Nephron (organoid): ENCODE measurements around the gene SELENOO.

Source experiments
- H3K27ac Mint-ChIP-seq, 3 experiments: 2 replicates each; pipeline ENCODE4 v1.8.0; 2020; ENCODE audit warnings: mixed read lengths in 3 of 3, mild to moderate bottlenecking in 2 of 3, moderate library complexity in 1 of 3
- H3K27me3 Mint-ChIP-seq: 2 replicates; pipeline ENCODE4 v1.8.0; 2021; ENCODE audit warnings: low read depth, mild to moderate bottlenecking, moderate library complexity, mixed read lengths
- H3K36me3 Mint-ChIP-seq: 2 replicates; pipeline ENCODE4 v1.8.0; 2020; ENCODE audit warnings: low read depth, mixed read lengths
- H3K4me1 Mint-ChIP-seq: 2 replicates; pipeline ENCODE4 v1.8.0; 2020; ENCODE audit warnings: mixed read lengths
- H3K4me3 Mint-ChIP-seq, 3 experiments: 2 replicates each; pipeline ENCODE4 v1.8.0; 2020; ENCODE audit warnings: mild to moderate bottlenecking in 3 of 3, mixed read lengths in 3 of 3, moderate library complexity in 2 of 3
- H3K9me3 Mint-ChIP-seq: 2 replicates; pipeline ENCODE4 v1.8.0; 2020; ENCODE audit warnings: mixed read lengths
- TF ChIP-seq, protein P1 (sequence below), 3 experiments: fragments of 200-600 bp; sonication (generic); IDR thresholded peaks; one replicate each; pipeline ENCODE4 v1.5.0; 2021; ENCODE audit warnings: antibody characterized with exemption in 3 of 3; ENCODE audit not compliant: unreplicated experiment in 3 of 3

The SELENOO gene

GRCh38 chr22:50169181-50169759, 31.5 kb upstream of the SELENOO start:
- Mint-ChIP-seq H3K4me3 (peak overlapping the region; percentile 86 to 87 (median 86)), H3K27ac (peak overlapping the region in 1 of 3 experiments; percentile 24)

GRCh38 chr22:50169774-50170341, 31.0 kb upstream of the SELENOO start:
- H3K27me3 Mint-ChIP-seq: peaks cover 63% of the 10 kb centered on the region
- TF ChIP-seq, protein P1, sequence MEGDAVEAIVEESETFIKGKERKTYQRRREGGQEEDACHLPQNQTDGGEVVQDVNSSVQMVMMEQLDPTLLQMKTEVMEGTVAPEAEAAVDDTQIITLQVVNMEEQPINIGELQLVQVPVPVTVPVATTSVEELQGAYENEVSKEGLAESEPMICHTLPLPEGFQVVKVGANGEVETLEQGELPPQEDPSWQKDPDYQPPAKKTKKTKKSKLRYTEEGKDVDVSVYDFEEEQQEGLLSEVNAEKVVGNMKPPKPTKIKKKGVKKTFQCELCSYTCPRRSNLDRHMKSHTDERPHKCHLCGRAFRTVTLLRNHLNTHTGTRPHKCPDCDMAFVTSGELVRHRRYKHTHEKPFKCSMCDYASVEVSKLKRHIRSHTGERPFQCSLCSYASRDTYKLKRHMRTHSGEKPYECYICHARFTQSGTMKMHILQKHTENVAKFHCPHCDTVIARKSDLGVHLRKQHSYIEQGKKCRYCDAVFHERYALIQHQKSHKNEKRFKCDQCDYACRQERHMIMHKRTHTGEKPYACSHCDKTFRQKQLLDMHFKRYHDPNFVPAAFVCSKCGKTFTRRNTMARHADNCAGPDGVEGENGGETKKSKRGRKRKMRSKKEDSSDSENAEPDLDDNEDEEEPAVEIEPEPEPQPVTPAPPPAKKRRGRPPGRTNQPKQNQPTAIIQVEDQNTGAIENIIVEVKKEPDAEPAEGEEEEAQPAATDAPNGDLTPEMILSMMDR (IDR thresholded peaks at IDR 0.05; ENCODE audit: unreplicated experiment in 3 of 3): no peak

More at GRCh38 chr22:50169181-50169759, 31.5 kb upstream of the SELENOO start:
- TF ChIP-seq, protein P1 (IDR thresholded peaks at IDR 0.05; ENCODE audit: unreplicated experiment in 3 of 3): no peak
- no peaks in the 10 kb centered on the region for H3K9me3 Mint-ChIP-seq
- H3K27me3 Mint-ChIP-seq: peaks cover 59% of the 10 kb centered on the region
- no peaks in the 10 kb centered on the region for H3K36me3 Mint-ChIP-seq
- H3K4me1 Mint-ChIP-seq: no peaks in the 10 kb centered on the region

DNA sequence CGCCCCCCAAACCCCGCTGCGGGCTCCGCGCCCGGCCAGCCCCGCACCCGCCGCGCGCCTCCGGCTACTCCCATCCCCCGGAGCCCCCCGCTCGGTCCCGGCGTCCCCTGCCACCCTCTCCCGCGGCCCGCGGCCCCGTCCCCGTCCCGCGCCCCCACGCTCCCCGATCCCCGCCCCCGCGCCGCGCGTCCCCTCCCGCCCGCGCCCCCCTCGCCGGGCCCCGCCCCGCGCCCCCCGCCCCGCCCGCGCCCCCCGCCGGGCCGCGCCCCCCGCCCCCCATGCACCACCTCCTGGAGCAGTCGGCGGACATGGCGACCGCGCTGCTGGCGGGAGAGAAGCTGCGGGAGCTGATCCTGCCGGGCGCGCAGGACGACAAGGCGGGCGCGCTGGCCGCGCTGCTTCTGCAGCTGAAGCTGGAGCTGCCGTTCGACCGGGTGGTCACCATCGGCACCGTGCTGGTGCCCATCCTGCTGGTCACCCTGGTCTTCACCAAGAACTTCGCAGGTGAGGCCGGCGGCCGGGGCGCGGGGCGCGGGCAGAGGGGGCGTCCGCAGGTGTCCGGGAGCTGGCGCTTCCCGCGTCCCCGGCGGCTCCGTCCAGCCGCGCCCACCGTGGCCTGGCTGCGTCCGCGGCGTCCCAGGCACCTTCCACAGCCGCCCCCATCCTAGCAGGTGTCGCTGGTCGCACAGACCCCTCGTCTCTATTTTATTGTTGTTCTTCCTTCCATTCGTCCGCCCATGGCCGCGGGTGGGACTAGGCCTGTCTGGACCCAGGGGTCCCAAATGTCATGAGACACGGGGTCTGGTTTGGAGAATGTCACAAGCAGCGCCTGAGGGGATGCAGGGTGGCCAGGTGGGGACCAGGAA, 30.1 kb upstream of the SELENOO start, which contains the start of gene PANX2:
Gene PANX2, plus strand, starts transcription at position 279 of the 866 bp plus-strand sequence. Its CDS starts 0 bp downstream, at position 279.
- H3K4me3 Mint-ChIP-seq: peak within 1 kb of the TSS; percentile 83 to 87 (median 87)
- H3K27me3 Mint-ChIP-seq: peaks cover 61% of the 10 kb centered on the region
- H3K9me3 Mint-ChIP-seq: no peaks in the 10 kb centered on the region

More at GRCh38 chr22:50169774-50170341, 31.0 kb upstream of the SELENOO start:
- no peaks in the 10 kb centered on the region for H3K36me3 Mint-ChIP-seq
- H3K4me3 Mint-ChIP-seq: peak overlapping the region; percentile 54 to 68 (median 60)
- no peak overlapping the region for H3K27ac Mint-ChIP-seq
- H3K9me3 Mint-ChIP-seq: no peaks in the 10 kb centered on the region
- no peaks in the 10 kb centered on the region for H3K4me1 Mint-ChIP-seq

DNA sequence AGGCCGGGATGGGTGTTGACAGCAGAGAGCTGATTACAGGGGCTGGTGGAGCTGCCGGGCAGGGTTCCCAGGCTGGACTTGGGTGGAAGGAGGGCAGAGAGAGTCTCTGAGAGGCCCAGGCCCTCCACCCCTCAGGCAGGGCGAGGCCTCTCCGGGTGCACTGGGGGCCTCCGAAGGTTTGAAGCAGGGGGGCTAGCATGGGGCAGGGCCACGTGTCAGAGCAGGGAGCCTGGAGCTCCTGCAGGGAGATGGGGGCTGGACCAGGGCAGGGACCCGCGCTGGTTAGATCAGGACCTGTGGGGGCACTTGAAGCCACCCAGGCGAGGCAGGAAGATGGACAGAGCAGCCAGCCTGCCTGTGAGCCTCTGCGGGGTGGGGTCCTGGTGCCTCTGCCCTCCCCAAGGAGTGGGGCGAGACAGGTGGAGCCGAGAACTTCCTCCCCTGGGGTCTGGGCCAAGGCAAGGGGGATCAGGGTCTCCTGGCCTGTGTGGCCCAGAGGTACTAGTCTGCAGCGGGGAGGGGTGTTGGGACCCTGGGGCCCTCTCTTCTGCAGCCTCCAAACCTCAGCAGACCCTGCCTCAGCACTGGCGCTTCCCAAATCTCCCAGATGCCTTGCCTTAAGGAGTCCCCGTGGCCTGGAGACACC, 29.4 kb upstream of the SELENOO start:
- TF ChIP-seq, protein P1 (IDR thresholded peaks at IDR 0.05; ENCODE audit: unreplicated experiment in 3 of 3): no peak
- H3K27ac Mint-ChIP-seq: no peak overlapping the region
- H3K4me1 Mint-ChIP-seq: no peaks in the 10 kb centered on the region
- peak overlapping the region; percentile 83 to 87 (median 87) for H3K4me3 Mint-ChIP-seq
- peaks cover 65% of the 10 kb centered on the region for H3K27me3 Mint-ChIP-seq
- H3K9me3 Mint-ChIP-seq: no peaks in the 10 kb centered on the region
- H3K36me3 Mint-ChIP-seq: no peaks in the 10 kb centered on the region

More for the DNA sequence above, 30.1 kb upstream of the SELENOO start, which contains the start of gene PANX2:
- Mint-ChIP-seq H3K27ac (no peak within 1 kb of the TSS), H3K4me1 (no peaks in the 10 kb centered on the region), H3K36me3 (no peaks in the 10 kb centered on the region)
- TF ChIP-seq, protein P1 (IDR thresholded peaks at IDR 0.05; ENCODE audit: unreplicated experiment in 3 of 3): no peak

- peaks cover 61% of the 10 kb centered on the region for H3K27me3 Mint-ChIP-seq
- H3K36me3 Mint-ChIP-seq: no peaks in the 10 kb centered on the region
- H3K4me3 Mint-ChIP-seq: peak overlapping the region; percentile 58 to 76 (median 69)
- TF ChIP-seq, protein P1 (IDR thresholded peaks at IDR 0.05; ENCODE audit: unreplicated experiment in 3 of 3): no peak
- H3K27ac Mint-ChIP-seq: no peak overlapping the region
- H3K4me1 Mint-ChIP-seq: no peaks in the 10 kb centered on the region
- no peaks in the 10 kb centered on the region for H3K9me3 Mint-ChIP-seq
Measured at GRCh38 chr22:50171965-50172421, 28.8 kb upstream of the SELENOO start.
